Right lobe of liver (tissue), 4 donors: ENCODE data around the gene NR5A2.

Experiments
- POLR2A ChIP-seq: fragments of 450-650 bp; IDR thresholded peaks from one replicate; pipeline ENCODE4 v1.6.1; 2017; ENCODE audit warnings: antibody characterized with exemption, mild to moderate bottlenecking
- TF ChIP-seq, protein P1 (sequence below), 4 donors: fragments of 200-600 bp in 3 of 4; fragments of 450-650 bp in 1 of 4; IDR thresholded peaks; one replicate each; pipeline versions ENCODE4 v1.5.1 to v1.8.0; 2016 to 2022; ENCODE audit warnings: antibody characterized with exemption in 4 of 4, mild to moderate bottlenecking in 2 of 4
- donor health status: DM: no; HTN: no; CAD: no.
- donor health status: DM: no; HTN: no; CAD: no.
- donor health status: DM: no; HTN: yes; CAD: no.

DNA sequence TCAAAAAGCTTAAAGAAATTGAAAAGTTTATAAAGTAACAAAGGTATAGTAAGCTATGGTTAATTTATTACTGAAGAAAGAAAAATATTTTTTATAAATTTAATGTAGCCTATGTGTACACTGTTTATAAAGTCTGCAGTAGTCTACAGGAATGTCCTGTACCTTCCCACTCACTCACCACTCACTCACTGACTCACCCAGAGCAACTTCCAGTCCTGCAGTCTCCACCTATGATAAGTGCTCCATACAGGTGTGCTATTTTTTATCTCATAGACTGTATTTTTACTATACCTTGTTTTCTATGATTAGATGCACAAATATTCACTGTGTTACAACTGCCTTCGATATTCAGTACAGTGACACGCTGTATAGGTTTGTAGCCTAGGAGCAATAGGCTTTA lies 106.6 kb downstream of the NR5A2 start:
- TF ChIP-seq, protein P1, sequence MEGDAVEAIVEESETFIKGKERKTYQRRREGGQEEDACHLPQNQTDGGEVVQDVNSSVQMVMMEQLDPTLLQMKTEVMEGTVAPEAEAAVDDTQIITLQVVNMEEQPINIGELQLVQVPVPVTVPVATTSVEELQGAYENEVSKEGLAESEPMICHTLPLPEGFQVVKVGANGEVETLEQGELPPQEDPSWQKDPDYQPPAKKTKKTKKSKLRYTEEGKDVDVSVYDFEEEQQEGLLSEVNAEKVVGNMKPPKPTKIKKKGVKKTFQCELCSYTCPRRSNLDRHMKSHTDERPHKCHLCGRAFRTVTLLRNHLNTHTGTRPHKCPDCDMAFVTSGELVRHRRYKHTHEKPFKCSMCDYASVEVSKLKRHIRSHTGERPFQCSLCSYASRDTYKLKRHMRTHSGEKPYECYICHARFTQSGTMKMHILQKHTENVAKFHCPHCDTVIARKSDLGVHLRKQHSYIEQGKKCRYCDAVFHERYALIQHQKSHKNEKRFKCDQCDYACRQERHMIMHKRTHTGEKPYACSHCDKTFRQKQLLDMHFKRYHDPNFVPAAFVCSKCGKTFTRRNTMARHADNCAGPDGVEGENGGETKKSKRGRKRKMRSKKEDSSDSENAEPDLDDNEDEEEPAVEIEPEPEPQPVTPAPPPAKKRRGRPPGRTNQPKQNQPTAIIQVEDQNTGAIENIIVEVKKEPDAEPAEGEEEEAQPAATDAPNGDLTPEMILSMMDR (IDR thresholded peaks at IDR 0.05): no peak
- TF ChIP-seq POLR2A: no peak
